Stimulated activated naive CD8-positive, alpha-beta T cell treated with anti-CD3 and anti-CD28 coated beads, Interleukin-15, Interleukin-2, amounts not matched to agents 100 U/mL and 50 U/mL, for 24 hours (primary cell): ENCODE measurements around the gene KANSL1.
"Not testable (repeated sequence)": the region's sequence is repeated elsewhere in the genome, so short reads cannot be mapped to it uniquely, and the experiment has no call there.

Experiments used
- ATAC-seq: fragments of 150-1000 bp; cut with Tn5 transposase; one replicate; pipeline ENCODE4 v1.10.0; 2021
- DNase-seq: peaks from one replicate; pipeline ENCODE4 v3.0.0; 2021

The KANSL1 gene

GRCh38 chr17:46193626-46194392, 580 bp upstream of the KANSL1 start:
- peak; percentile 90 for ATAC-seq

GRCh38 chr17:46192439-46193150, 634 bp downstream of the KANSL1 start:
- ATAC-seq (peak; percentile 8), DNase-seq (peak; percentile 76)

More at GRCh38 chr17:46193626-46194392, 580 bp upstream of the KANSL1 start:
- DNase-seq: peak; percentile 98

- no peak for DNase-seq
- ATAC-seq: no peak
Measured at GRCh38 chr17:46192189-46192438, 1.1 kb downstream of the KANSL1 start.

GRCh38 chr17:46191322-46192188, 1.7 kb downstream of the KANSL1 start:
- DNase-seq (peak; percentile 44), ATAC-seq (no peak)

- DNase-seq: no peak
- ATAC-seq: no peak
Measured at GRCh38 chr17:46190763-46191162, 2.5 kb downstream of the KANSL1 start.

- DNase-seq: not testable (repeated sequence)
- peak; percentile 72 for ATAC-seq
Measured at GRCh38 chr17:46186827-46187235, 6.4 kb downstream of the KANSL1 start.

GRCh38 chr17:46184696-46185095, 8.5 kb downstream of the KANSL1 start:
- ATAC-seq: no peak
- DNase-seq: no peak

- ATAC-seq, DNase-seq: not testable (repeated sequence)
Measured at GRCh38 chr17:46183383-46183782, 9.8 kb downstream of the KANSL1 start.

- no peak for ATAC-seq
- DNase-seq: no peak
Measured at GRCh38 chr17:46182961-46183360, 10.3 kb downstream of the KANSL1 start.

GRCh38 chr17:46181940-46182339, 11.3 kb downstream of the KANSL1 start:
- DNase-seq: no peak
- ATAC-seq: no peak

GRCh38 chr17:46181316-46181715, 11.9 kb downstream of the KANSL1 start:
- DNase-seq, ATAC-seq: not testable (repeated sequence)

- DNase-seq (no peak), ATAC-seq (no peak)
Measured at GRCh38 chr17:46180892-46181274, 12.3 kb downstream of the KANSL1 start.

- not testable (repeated sequence) for ATAC-seq, DNase-seq
Measured at GRCh38 chr17:46180185-46180891, 12.9 kb downstream of the KANSL1 start.

- ATAC-seq (peak; percentile 76), DNase-seq (peak; percentile 42)
Measured at GRCh38 chr17:46179375-46179999, 13.7 kb downstream of the KANSL1 start.

GRCh38 chr17:46178550-46179214, 14.5 kb downstream of the KANSL1 start:
- ATAC-seq (peak; percentile 88), DNase-seq (no peak)

GRCh38 chr17:46176975-46177374, 16.3 kb downstream of the KANSL1 start:
- ATAC-seq: no peak

GRCh38 chr17:46175891-46176290, 17.3 kb downstream of the KANSL1 start:
- DNase-seq: no peak

More at GRCh38 chr17:46176975-46177374, 16.3 kb downstream of the KANSL1 start:
- no peak for DNase-seq

GRCh38 chr17:46173153-46173552, 20.1 kb downstream of the KANSL1 start:
- DNase-seq (no peak), ATAC-seq (no peak)

More at GRCh38 chr17:46175891-46176290, 17.3 kb downstream of the KANSL1 start:
- no peak for ATAC-seq

- ATAC-seq (no peak), DNase-seq (no peak)
Measured at GRCh38 chr17:46171939-46172338, 21.3 kb downstream of the KANSL1 start.

- no peak for DNase-seq
- ATAC-seq: no peak
Measured at GRCh38 chr17:46170639-46171429, 22.4 kb downstream of the KANSL1 start.
